CD4-positive, alpha-beta T cell treated with Interleukin-10 for 1 hour (primary cell): ENCODE data around the gene DNMBP.
A peak's percentile ranks its signal among the peaks of the same experiment; 100 is the strongest.

Experiments used
- DNase-seq: peaks from one replicate; pipeline ENCODE4 v3.0.0-alpha.2; 2020

The DNMBP gene, protein sequence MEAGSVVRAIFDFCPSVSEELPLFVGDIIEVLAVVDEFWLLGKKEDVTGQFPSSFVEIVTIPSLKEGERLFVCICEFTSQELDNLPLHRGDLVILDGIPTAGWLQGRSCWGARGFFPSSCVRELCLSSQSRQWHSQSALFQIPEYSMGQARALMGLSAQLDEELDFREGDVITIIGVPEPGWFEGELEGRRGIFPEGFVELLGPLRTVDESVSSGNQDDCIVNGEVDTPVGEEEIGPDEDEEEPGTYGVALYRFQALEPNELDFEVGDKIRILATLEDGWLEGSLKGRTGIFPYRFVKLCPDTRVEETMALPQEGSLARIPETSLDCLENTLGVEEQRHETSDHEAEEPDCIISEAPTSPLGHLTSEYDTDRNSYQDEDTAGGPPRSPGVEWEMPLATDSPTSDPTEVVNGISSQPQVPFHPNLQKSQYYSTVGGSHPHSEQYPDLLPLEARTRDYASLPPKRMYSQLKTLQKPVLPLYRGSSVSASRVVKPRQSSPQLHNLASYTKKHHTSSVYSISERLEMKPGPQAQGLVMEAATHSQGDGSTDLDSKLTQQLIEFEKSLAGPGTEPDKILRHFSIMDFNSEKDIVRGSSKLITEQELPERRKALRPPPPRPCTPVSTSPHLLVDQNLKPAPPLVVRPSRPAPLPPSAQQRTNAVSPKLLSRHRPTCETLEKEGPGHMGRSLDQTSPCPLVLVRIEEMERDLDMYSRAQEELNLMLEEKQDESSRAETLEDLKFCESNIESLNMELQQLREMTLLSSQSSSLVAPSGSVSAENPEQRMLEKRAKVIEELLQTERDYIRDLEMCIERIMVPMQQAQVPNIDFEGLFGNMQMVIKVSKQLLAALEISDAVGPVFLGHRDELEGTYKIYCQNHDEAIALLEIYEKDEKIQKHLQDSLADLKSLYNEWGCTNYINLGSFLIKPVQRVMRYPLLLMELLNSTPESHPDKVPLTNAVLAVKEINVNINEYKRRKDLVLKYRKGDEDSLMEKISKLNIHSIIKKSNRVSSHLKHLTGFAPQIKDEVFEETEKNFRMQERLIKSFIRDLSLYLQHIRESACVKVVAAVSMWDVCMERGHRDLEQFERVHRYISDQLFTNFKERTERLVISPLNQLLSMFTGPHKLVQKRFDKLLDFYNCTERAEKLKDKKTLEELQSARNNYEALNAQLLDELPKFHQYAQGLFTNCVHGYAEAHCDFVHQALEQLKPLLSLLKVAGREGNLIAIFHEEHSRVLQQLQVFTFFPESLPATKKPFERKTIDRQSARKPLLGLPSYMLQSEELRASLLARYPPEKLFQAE (N-terminal part only)

DNA sequence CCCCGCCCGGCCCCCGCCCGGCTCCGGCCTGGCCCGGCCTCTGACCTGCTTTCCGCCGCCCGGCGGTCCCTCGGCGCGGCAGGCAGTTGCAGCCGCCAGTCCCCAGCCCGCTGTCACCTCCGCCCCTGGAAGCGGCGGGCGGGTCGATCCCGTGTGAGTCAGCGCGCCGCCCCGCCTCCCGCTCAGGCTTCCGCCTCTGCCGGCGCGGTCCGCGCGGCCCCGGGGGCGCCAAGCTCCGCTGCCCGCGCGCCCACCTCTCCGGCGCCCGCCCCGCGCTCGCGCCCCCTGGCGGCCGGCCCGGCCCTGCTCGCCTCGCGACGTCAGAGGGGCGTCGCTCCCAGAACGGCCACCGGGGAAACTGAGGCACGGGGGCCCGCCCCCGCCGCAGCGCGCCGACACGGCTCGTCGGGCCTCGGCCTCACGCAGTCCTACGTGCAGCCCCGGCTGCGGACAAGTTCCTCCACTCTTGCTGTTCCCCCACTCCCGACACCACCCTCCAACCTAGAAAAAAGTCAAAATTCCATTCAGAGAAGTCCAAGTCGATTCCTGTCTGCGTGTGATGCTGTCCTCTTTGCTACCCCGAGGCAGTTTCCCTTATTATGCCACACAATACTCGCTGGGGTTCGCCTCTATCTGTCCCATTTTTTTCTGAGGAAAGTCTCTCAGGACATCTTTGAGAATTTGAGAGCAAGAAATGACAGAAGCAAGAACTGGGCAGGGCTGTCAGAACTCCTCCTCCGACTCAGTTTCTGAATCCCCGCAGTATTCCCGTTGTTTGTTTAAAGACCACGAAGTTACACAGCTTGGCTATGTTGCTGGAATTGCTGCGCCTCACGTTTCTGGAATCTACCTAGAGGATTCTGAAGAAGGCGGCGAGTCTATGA, at the start of gene DNMBP:
DNMBP (minus strand) TSS at position 155 of the 884 bp plus-strand sequence. CDS start 37,823 bp downstream, outside the sequence.
- DNase-seq = peak; percentile 83

DNA sequence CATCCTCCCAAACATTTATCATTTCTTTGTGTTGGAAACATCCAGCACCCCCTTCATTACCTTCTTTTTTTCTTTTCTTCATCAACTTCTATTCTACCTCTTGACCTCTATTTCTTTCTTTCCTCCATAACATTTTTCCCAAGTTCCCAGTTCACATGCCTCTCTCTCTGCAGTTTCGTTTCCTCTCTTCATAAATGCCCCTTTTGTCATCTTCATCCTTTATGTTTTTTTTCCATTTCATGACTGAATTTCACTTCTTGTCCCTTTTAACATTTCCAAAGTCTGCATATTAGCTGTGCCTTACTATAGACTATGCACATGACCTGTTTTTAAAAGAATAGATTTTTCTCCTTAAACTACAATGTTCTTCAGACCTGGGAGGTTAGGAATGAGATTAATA, 48.2 kb upstream of the DNMBP start:
- DNase-seq = no peak

DNA sequence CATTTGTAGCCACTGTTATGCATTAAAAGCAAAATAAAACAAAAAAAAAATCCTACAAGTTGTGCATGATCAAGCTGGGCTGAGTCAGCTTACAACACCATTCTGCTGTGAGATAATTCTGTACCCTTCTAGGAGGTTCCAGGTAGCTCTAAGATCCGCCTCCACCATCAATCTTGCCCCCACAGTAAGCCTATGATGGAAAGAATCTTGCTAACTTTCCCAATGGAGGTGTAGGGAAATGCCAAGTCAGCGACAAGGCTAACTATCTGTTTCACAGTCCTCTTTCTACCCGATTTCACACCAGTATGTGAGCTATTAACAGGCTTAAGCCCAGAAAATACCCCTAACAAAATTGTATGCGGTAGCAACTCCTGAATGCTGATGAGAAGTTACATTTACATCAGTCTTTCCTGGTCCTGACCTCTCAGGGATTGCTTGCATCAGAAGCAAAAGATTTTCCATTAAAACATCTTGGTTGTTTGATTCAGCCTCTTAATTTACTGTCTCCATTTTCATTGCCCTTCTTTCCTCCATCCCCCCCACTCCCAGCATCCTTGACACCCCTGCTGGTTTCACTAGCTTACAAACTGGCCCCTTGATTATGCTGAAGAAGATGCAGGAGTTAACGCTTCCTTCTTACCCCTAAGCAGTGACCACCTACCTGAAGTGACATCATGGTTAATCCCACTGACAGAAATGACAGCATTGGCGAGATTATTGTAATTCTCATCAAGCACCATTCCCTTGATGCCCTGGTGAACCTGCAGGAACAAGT, 44.1 kb upstream of the DNMBP start:
- no peak for DNase-seq

DNA sequence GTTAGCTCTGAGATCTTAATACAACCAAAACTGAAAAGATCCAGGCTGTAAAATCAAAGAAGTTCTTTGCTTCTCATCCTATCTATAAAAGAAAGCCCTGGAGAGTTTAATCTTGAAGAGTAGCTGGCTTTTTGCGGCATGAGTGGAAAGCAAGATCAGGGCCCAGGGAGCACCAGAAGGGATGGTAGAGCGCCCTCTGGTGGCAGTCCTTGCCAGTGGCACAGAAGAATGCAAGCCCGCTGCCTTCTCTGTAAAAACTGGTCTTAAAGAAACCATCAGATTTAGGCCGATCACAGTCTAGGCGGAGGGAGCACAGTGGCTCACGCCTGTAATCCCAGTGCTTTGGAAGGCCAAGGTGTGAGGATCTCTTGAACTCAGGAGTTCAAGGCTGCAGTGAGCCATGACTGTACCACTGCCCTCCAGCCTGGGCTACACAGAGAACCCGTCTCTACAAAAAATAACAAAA, 36.3 kb upstream of the DNMBP start:
- DNase-seq = peak; percentile 74

DNA sequence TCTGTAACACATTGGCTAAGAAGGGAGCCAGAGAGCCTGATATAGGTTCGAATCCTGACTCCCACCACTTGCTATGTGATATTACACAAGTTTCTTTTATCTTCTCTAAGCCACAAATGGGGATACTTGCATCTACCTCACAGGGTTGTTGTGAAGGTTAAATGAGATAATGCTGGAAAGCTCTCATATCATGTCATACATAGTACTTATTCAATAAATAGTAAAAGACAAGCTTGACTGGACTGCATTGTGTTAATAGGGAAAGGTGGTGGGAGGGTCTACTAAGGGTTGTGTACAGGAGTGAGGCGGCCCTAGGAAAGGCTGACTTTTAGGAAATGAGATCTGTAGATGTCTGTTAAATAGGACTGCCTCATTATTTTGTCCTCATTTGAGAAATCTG, 35.8 kb upstream of the DNMBP start:
- DNase-seq = no peak

DNA sequence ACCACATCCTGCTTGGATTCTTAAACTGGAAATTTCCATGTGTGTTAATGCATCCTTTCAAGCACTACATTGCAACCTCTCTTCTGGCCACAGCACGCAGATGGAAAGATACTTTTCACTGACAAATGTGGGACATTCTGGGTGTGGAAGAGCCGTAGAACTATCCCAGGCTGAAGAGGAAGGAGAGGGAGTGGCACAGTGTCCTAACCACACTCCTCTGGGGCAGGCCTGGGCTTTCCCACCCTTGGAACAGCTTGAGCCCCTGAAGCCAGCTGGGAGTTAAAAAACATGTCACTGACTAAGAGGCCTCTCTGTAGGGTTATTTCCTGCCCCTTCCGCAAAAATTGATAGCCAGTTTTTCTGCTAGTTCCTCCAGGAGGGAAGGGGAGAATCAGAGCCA, 34.0 kb upstream of the DNMBP start:
- DNase-seq = no peak

DNA sequence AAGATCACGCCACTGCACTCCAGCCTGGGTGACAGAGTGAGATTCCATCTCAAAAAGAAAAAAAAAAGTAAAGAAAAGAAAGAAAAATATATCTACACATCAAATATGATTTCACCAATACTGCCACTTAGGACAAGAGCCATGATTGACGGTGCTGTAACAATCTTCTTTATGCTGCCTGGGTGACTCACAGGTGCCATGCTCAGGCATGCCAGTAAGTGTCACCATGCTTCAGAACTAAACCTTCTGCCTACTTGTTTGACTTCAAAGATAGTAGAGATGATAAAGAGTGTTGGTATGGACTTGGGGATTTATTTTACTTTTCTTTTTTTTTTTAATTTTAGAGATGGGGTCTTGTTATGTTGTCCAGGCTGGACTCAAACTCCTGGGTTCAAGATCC, 33.6 kb upstream of the DNMBP start:
- DNase-seq = no peak

DNA sequence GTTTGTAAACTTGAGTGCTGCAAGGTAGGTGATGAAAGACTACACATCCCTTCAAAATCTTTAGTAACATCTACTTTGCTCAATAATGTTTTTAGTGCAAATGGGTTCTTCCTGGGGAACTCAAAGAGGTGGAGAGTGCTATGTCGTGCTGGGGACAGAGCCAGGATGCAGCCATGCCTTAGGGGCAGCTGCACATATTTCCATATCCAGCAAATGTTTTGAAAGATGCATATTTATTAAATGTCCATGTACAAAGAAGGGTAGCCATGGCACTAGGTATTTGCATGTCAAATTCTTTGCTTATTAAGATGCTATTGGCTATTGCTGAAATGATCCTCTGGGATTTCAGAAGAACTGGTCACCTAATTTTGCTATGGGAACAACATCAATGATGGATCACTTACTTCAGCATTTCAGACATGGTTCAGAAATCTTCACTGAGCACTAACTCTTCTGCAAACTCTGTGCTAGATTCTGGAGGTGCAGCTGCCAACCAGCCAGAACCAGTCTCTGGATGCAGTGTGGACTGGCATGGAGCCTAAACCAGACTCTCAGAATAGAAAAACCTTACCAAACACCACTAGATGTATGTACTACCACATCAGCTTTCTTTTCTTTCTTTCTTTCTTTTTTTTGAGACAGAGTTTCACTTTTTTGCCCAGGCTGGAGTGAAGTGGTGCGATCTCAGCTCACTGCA, 31.7 kb upstream of the DNMBP start:
- no peak for DNase-seq

DNA sequence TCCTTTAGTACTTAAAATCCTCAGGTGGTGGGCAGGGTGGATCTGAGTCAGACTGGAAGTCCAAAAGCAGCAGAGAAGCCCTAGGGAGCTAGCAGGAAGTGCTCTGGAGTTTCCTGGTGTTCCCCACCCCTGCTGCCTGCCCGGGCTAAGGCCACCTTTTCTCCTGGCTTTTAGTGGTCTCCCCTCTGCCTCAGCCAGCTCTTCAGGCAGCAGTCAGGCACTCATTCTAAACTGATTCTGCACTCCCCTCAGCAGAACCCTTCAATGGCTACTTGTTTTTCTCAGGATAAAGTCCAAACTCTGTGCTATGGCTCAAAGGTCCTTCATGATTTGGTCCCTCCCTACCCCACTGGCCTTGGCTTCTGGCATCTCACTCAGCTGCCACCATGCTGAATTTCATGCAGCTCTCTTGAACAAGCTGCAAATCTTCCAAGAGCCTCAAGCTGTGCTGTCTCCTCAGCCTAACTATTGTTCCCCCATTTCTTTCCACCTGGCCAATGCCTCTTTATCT, 28.9 kb upstream of the DNMBP start:
- DNase-seq = no peak

DNA sequence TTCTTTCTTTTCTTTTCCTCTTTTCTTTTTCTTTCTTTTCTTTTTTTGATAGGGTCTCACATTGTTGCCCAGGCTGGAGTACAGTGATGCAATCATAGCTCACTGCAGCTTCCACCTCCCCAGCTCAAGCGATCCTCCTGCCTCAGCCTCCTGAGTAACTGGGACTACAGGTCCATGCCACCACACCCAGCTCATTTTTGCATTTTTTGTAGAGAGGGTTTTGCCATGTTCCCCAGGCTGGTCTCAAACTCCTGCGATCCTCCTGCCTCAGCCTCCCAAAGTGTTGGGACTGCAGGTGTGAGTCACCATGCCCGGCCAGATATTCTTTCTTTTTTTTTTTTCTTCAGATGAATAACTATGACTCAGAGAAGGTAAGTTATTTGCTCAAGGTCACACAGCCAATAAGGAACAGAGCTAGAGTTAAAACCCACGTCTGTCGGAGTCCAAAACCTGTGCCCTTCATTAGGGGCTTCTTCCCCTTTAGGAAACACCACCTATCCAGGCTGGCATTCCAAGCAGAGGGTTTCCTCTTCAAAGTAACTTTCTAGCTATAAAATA, 28.1 kb upstream of the DNMBP start:
- DNase-seq = no peak

DNA sequence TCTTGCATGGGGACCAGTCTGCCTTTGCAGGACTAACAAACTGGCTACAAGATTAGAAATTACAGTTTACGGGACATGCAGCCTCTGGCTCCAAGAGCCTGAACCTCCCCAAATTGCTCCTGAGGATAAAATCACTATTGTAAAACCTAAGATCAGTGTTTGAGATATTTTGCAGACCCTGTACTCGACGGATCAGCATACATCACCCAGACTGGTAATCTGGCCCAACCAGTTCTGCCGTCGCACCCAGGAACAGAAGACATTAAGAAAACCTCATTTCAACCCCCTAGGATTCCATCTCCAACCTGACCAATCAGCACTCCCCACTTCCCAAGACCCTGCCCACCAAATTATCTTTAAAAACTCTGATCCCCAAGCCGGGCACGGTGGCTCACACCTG, 27.1 kb upstream of the DNMBP start:
- no peak for DNase-seq

DNA sequence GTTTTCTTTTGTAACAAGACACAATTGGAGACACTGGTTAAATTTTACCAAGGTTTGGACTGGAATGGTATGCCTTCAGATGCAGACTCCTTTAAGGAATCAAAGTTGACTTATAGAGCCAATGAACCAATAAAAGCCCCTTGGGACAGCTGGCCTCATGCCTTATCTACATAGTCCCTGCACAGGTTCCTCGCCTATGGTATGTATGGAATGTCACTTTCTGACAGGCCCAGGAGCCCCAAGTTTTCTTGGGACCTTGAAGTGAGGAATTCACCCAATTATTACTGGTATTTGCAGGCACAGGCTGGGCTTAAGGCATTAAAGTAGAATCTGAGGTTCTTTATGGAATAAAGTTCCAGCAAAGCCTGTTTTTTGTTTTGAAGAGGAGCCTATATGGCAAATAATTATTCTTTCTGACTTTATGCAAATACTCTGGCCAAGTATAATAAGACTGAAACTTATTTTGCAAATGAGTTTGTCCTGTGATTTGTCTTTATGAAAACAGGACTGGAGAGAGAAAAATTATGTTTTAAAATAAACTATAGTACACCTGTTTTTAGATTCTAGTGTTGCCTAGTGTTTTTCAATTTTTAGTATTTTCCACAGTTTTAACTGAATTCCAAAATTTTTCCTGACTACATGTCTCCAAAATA, 24.1 kb upstream of the DNMBP start:
- no peak for DNase-seq

DNA sequence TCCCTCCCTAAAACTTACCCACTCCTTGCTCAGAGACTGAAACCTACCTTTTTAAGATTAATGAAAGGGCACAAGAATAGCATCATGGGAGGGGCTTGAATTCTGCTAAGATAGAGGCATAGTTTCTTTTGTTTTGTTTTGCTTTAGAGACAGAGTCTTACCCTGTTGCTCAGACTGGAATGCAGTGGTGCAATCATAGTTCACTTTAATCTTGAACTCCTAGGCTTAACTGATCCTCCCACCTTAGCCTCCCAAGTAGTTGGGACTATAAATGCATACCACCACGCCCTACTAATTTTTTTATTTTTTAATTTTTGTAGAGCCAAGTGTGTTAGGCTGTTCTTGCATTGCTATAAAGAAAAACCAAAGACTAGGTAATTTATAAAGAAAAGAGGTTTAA, 17.7 kb upstream of the DNMBP start:
- no peak for DNase-seq

DNA sequence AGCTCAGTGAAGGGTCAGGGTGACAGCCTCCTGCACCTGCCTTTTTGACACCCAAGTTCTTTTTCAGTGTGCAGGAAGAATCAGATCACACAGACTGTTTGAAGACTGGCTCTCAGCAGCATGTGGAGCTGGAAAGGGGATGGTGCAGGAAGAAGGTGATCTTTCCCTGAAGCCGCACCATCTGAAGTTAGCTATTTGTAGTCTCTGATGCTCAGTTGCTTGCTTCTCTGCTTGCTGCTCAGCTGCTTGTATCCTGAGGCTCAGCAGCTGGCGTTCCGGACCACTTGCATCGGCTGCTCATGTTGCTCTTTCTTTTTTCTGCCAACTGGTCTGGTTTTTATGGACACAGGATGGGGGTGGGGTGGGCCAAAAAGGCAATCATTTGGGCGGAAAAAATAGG, 15.8 kb upstream of the DNMBP start:
- no peak for DNase-seq

DNA sequence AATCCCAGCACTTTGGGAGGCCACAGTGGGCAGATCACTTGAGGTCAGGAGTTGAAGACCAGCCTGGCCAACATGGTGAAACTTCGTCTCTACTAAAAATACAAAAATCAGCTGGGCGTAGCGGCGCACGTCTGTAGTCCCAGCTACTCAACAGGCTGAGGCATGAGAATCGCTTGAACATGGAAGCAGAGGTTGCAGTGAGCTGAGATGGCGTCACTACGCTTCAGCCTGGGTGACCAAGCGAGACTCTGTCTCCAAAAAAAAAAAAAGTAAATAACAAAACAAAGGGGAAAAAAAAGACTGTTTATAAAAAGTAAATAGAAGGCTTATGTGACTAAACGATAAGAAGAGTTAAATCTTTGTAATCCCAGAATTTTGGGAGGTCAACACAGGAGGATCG, 15.0 kb upstream of the DNMBP start:
- no peak for DNase-seq

DNA sequence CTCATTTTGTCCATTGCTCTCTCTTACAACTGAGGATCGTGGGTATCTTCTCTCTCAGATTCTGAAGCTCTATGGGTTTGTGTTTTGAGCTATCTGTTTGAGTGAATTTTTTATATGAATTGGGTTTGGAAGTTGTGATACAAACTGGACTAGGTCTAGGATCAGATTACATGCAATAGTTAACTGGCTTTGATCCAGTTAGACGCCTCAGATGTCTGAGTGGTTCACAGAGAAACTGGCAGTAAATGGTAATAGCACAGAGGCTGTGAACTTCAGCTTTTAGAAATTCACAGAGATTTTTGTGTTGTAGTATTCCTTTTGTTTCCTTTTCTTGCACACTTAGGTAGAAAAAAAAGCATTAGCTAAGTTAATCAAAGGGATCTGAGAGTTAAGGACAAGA, 12.7 kb upstream of the DNMBP start:
- DNase-seq = no peak

DNA sequence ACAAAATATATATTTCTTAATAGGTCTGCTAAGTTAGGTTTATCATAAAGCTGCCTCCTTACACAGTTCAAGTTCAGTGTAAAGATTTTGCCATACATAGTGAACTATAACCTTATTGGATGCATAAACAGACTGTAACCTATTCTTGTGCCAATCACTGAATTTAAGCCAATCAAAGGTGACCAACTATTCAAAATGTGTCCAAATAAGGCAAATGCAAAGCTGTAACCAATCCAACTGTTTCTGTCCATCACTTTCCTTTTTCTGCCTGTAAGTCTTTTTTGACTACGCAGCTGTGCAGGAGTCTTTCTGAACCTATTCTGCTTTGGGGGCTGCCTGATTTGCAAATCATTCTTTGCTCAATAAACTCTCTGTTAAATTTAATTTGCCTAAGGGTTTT, 11.6 kb upstream of the DNMBP start:
- DNase-seq = no peak

DNA sequence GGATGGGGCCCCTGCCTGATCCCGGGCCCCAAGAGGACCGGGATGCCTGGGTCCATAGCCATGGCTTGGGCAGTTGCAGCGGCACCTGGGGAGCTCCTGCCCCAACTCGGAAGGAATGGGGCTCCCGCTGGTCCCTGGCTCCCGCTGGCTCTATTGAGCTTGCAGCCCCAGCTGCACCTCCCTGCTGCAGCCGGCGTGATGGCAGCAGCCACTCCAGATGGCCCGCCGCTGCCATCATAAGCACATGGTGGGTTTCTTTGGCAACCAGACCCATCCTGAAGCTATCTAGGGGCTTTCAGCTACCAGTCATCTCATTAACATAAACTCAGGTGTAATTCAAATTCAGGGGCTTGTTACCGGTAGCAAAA, 11.1 kb upstream of the DNMBP start:
- no peak for DNase-seq

DNA sequence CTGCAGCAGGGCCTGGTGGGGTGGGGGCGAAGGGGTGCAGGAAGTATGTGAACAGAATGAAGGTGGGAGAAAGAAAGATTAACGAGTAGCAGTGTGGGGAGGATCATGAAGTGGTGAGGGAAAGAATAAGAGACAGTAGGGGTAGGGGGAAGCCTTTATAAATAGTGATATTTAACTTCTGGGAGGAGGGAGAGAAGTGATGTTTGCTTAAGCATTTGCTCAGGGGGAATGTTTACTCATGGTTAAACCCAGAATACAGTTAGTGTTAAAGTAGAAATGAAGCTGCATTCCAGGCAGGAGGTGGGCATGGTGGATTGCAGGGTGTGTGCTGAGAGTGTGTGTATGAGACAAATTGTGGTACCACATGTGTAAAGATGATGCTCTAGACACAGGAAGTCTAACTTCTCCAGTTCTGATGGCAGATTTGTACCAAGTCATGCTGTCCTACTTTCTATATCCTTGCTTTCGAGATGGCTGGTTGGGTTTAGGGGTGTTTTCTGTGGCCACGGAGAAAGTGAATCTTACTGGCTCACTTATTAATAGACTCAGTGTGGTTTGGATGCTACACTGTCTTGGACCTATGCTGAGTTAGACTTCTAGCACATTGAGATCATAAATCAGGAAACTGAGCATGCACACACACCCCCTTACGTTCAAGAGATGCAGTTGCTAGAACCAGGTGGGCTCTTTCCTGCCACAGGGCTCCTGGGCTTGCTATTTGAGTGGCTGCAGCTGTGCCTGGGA, 10.6 kb upstream of the DNMBP start:
- DNase-seq = no peak
